ENCODE measurements around the gene CZIB.

DNA sequence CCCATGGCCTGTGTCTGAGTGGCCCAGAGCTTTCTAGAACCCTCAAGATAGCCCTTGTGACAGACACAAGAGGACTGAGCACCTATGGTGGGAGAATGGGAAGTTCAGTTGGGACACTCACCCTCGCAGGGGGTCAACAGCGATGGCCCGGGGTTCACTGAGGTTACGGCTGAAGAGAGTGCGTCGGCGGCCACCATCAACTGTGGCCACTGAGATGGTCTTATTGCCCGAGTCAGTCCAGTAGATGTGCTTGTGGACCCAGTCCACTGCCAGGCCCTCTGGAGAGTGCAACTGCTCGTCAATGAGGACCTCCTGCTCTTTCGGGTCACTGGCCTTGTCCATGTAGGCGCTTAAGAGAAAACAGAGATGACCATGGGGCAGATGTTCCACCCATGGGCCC is 43.6 kb upstream of the CZIB start:
- TF ChIP-seq, protein P1, sequence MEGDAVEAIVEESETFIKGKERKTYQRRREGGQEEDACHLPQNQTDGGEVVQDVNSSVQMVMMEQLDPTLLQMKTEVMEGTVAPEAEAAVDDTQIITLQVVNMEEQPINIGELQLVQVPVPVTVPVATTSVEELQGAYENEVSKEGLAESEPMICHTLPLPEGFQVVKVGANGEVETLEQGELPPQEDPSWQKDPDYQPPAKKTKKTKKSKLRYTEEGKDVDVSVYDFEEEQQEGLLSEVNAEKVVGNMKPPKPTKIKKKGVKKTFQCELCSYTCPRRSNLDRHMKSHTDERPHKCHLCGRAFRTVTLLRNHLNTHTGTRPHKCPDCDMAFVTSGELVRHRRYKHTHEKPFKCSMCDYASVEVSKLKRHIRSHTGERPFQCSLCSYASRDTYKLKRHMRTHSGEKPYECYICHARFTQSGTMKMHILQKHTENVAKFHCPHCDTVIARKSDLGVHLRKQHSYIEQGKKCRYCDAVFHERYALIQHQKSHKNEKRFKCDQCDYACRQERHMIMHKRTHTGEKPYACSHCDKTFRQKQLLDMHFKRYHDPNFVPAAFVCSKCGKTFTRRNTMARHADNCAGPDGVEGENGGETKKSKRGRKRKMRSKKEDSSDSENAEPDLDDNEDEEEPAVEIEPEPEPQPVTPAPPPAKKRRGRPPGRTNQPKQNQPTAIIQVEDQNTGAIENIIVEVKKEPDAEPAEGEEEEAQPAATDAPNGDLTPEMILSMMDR (conservative IDR thresholded peaks at IDR 0.05): no peak
- TF ChIP-seq EZH2 (IDR thresholded peaks at IDR 0.05; ENCODE audit: low read depth): no peak

Data from PC-9 (cell line).